ENCODE data around the gene CLIC3.

Gene CLIC3

GRCh38 chr9:137031904-137032640 lies 35.7 kb upstream of the CLIC3 start, which contains the start of gene FUT7:
Gene FUT7 (minus strand): TSS chr9:137032088. CDS start chr9:137031991, 97 bp downstream.
- DNase-seq (peak; percentile 43), ATAC-seq (ENCODE audit: insufficient read depth, low read depth) (no peak)
- H2AFZ ChIP-seq (ENCODE audit: low read depth, low read length) = no peak within 1 kb of the TSS
- H3K4me2 ChIP-seq (ENCODE audit: insufficient read depth, low read length) = no peak within 1 kb of the TSS
- no peak within 1 kb of the TSS for H3K9ac ChIP-seq (ENCODE audit: low read depth, low read length)
- H3K4me3 ChIP-seq (ENCODE audit: low read depth in 1 of 2, low read length in 2 of 2) = no peak within 1 kb of the TSS
- no peak for TF ChIP-seq EZH2 (IDR thresholded peaks at IDR 0.05; ENCODE audit: borderline replicate concordance, low read depth, low read length, severe bottlenecking)
- no peak for TF ChIP-seq CTCF (IDR thresholded peaks at IDR 0.05; ENCODE audit: borderline replicate concordance, extremely low read depth, low read length, poor library complexity, severe bottlenecking)
- H3K36me3 ChIP-seq (ENCODE audit: insufficient read depth, low read length) = no peaks in the 10 kb centered on the region
- peaks cover 20% of the 10 kb centered on the region for H4K20me1 ChIP-seq (ENCODE audit: insufficient read depth, low read length)
- H3K27me3 ChIP-seq (ENCODE audit: insufficient read depth, low read length, poor library complexity) = peaks cover 9% of the 10 kb centered on the region
- no peaks in the 10 kb centered on the region for H3K9me3 ChIP-seq (ENCODE audit: insufficient read depth, low read length, severe bottlenecking)
- no peaks in the 10 kb centered on the region for H3K79me2 ChIP-seq (ENCODE audit: insufficient read depth, low read length)
- no peak within 1 kb of the TSS for H3K27ac ChIP-seq (ENCODE audit: low read length)
- peaks cover 31% of the 10 kb centered on the region for H3K4me1 ChIP-seq (ENCODE audit: insufficient read depth, low read length)

- peaks cover 9% of the 10 kb centered on the region for H3K27me3 ChIP-seq (ENCODE audit: insufficient read depth, low read length, poor library complexity)
- no peaks in the 10 kb centered on the region for H3K9me3 ChIP-seq (ENCODE audit: insufficient read depth, low read length, severe bottlenecking)
- no peak overlapping the region for H3K27ac ChIP-seq (ENCODE audit: low read length)
- no peak overlapping the region for H3K9ac ChIP-seq (ENCODE audit: low read depth, low read length)
- TF ChIP-seq EZH2 (IDR thresholded peaks at IDR 0.05; ENCODE audit: borderline replicate concordance, low read depth, low read length, severe bottlenecking) (no peak), CTCF (IDR thresholded peaks at IDR 0.05; ENCODE audit: borderline replicate concordance, extremely low read depth, low read length, poor library complexity, severe bottlenecking) (no peak)
- H4K20me1 ChIP-seq (ENCODE audit: insufficient read depth, low read length) = peaks cover 19% of the 10 kb centered on the region
- H3K4me2 ChIP-seq (ENCODE audit: insufficient read depth, low read length) = no peak overlapping the region
- peaks cover 39% of the 10 kb centered on the region for H3K4me1 ChIP-seq (ENCODE audit: insufficient read depth, low read length)
- DNase-seq = no peak
- H3K79me2 ChIP-seq (ENCODE audit: insufficient read depth, low read length) = no peaks in the 10 kb centered on the region
- H3K4me3 ChIP-seq (ENCODE audit: low read depth in 1 of 2, low read length in 2 of 2) = no peak overlapping the region
- H2AFZ ChIP-seq (ENCODE audit: low read depth, low read length) = no peak overlapping the region
- no peaks in the 10 kb centered on the region for H3K36me3 ChIP-seq (ENCODE audit: insufficient read depth, low read length)
- no peak for ATAC-seq (ENCODE audit: insufficient read depth, low read depth)
These were observed 34.5 kb upstream of the CLIC3 start for GRCh38 chr9:137030538-137031527.

GRCh38 chr9:137030006-137030405 lies 33.6 kb upstream of the CLIC3 start:
- H3K27ac ChIP-seq (ENCODE audit: low read length) = no peak overlapping the region
- no peak overlapping the region for H2AFZ ChIP-seq (ENCODE audit: low read depth, low read length)
- H3K79me2 ChIP-seq (ENCODE audit: insufficient read depth, low read length) = no peaks in the 10 kb centered on the region
- peaks cover 35% of the 10 kb centered on the region for H3K4me1 ChIP-seq (ENCODE audit: insufficient read depth, low read length)
- TF ChIP-seq EZH2 (IDR thresholded peaks at IDR 0.05; ENCODE audit: borderline replicate concordance, low read depth, low read length, severe bottlenecking) = no peak
- TF ChIP-seq CTCF (IDR thresholded peaks at IDR 0.05; ENCODE audit: borderline replicate concordance, extremely low read depth, low read length, poor library complexity, severe bottlenecking) = no peak
- no peak for DNase-seq
- no peak overlapping the region for H3K4me3 ChIP-seq (ENCODE audit: low read depth in 1 of 2, low read length in 2 of 2)
- no peaks in the 10 kb centered on the region for H3K9me3 ChIP-seq (ENCODE audit: insufficient read depth, low read length, severe bottlenecking)
- no peaks in the 10 kb centered on the region for H3K36me3 ChIP-seq (ENCODE audit: insufficient read depth, low read length)
- ATAC-seq (ENCODE audit: insufficient read depth, low read depth) = no peak
- H3K9ac ChIP-seq (ENCODE audit: low read depth, low read length) = no peak overlapping the region
- peaks cover 13% of the 10 kb centered on the region for H4K20me1 ChIP-seq (ENCODE audit: insufficient read depth, low read length)
- no peak overlapping the region for H3K4me2 ChIP-seq (ENCODE audit: insufficient read depth, low read length)
- peaks cover 7% of the 10 kb centered on the region for H3K27me3 ChIP-seq (ENCODE audit: insufficient read depth, low read length, poor library complexity)

Measured in DND-41 (cell line).